ENCODE data around the gene ZNF506.
"Not testable (repeated sequence)": the region's sequence is repeated elsewhere in the genome, so short reads cannot be mapped to it uniquely, and the experiment has no call there.

The ZNF506 gene

GRCh38 chr19:19745496-19746285 is 75.9 kb downstream of the ZNF506 start:
- in situ Hi-C loops (cut with HindIII; ENCODE audit: low sequenced_read_pairs) = no loop called here

- in situ Hi-C loops (cut with HindIII; ENCODE audit: low sequenced_read_pairs) = no loop called here
These were observed 76.9 kb downstream of the ZNF506 start for GRCh38 chr19:19744641-19745040.

DNA sequence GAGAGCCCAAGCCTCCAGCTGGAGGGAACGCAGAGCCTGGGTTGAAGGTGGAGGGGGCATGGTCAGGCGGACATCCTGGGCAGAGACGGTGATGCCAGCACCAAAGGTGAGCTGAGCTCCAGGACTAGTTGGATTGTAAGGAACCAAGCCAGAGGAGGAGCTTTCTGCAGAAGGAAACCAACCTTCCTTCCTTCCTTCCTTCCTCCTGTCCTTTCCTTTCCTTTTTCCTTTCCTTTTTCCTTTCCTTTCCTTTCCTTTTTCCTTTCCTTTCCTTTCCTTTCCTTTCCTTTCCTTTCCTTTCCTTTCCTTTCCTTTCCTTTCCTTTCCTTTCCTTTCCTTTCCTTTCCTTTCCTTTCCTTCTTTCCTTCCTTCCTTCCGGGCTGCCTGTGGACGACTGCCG is 77.6 kb downstream of the ZNF506 start:
- in situ Hi-C loops (cut with HindIII; ENCODE audit: low sequenced_read_pairs) = not testable (repeated sequence)

GRCh38 chr19:19743176-19743575 is 78.4 kb downstream of the ZNF506 start:
- in situ Hi-C loops (cut with HindIII; ENCODE audit: low sequenced_read_pairs) = no loop called here

GRCh38 chr19:19742773-19743172 is 78.8 kb downstream of the ZNF506 start:
- in situ Hi-C loops (cut with HindIII; ENCODE audit: low sequenced_read_pairs) = no loop called here

Data from endothelial cell of hepatic sinusoid (primary cell).